ENCODE results near the gene AMHR2. TPM values are rescaled to one million over a fixed set of nuclear protein-coding genes. Genes with fewer than 3 reads are reported as not detected.

The AMHR2 gene
- polyA plus RNA-seq, 1 donor from 2014 or later = not detected

GRCh38 chr12:53461059-53461458, 37.4 kb downstream of the AMHR2 start:
- Histone ChIP-seq H3K9me3 (ENCODE audit: low read length) (no peaks in the 10 kb centered on the region), H2AFZ (ENCODE audit: low read depth, low read length) (no peak overlapping the region), H3F3A (ENCODE audit: insufficient read depth, low read length, poor library complexity, severe bottlenecking) (no peaks in the 10 kb centered on the region), H3K79me2 (replicated peaks; ENCODE audit: insufficient read depth, low read length) (peaks cover 32% of the 10 kb centered on the region), H3K27me3 (ENCODE audit: insufficient read depth, low read depth, low read length) (no peaks in the 10 kb centered on the region), H4K20me1 (ENCODE audit: insufficient read depth) (peaks cover 25% of the 10 kb centered on the region), H3K9me2 (ENCODE audit: insufficient read depth, low read length) (no peaks in the 10 kb centered on the region), H3K27ac (ENCODE audit: low read length) (no peak overlapping the region), H3K4me3 (ENCODE audit: low read length) (no peak overlapping the region), H3K4me2 (ENCODE audit: low read length) (no peak overlapping the region), H3K36me3 (ENCODE audit: insufficient read depth, low read length) (peaks cover 13% of the 10 kb centered on the region), H3K9ac (ENCODE audit: low read length) (no peak overlapping the region)
- TF ChIP-seq EZH2 (IDR thresholded peaks at IDR 0.05; ENCODE audit: borderline replicate concordance, insufficient read depth, low read length, poor library complexity, severe bottlenecking) (no peak), REST (IDR thresholded peaks at IDR 0.05; ENCODE audit: borderline replicate concordance) (no peak), POLR2AphosphoS5 (IDR thresholded peaks at IDR 0.05) (no peak), MXI1 (conservative IDR thresholded peaks at IDR 0.05; ENCODE audit: poor library complexity, severe bottlenecking) (no peak), SMC3 (conservative IDR thresholded peaks at IDR 0.05; ENCODE audit: poor library complexity) (no peak), CTCF (IDR thresholded peaks at IDR 0.05; ENCODE audit: poor library complexity, severe bottlenecking) (no peak), RAD21 (conservative IDR thresholded peaks at IDR 0.05) (no peak), EP300 (conservative IDR thresholded peaks at IDR 0.05; ENCODE audit: poor library complexity, severe bottlenecking) (no peak), TAF1 (IDR thresholded peaks at IDR 0.05; ENCODE audit: low read depth) (no peak)

- Histone ChIP-seq H3K9me3 (ENCODE audit: low read length) (no peaks in the 10 kb centered on the region), H3K9ac (ENCODE audit: low read length) (no peak overlapping the region), H3K9me2 (ENCODE audit: insufficient read depth, low read length) (no peaks in the 10 kb centered on the region), H3K36me3 (ENCODE audit: insufficient read depth, low read length) (peaks cover 13% of the 10 kb centered on the region), H3K79me2 (replicated peaks; ENCODE audit: insufficient read depth, low read length) (peaks cover 32% of the 10 kb centered on the region), H2AFZ (ENCODE audit: low read depth, low read length) (no peak overlapping the region), H3F3A (ENCODE audit: insufficient read depth, low read length, poor library complexity, severe bottlenecking) (no peaks in the 10 kb centered on the region), H3K27ac (ENCODE audit: low read length) (no peak overlapping the region), H3K4me2 (ENCODE audit: low read length) (no peak overlapping the region), H3K27me3 (ENCODE audit: insufficient read depth, low read depth, low read length) (no peaks in the 10 kb centered on the region), H4K20me1 (ENCODE audit: insufficient read depth) (peaks cover 30% of the 10 kb centered on the region), H3K4me3 (ENCODE audit: low read length) (no peak overlapping the region)
- TF ChIP-seq RAD21 (conservative IDR thresholded peaks at IDR 0.05) = no peak
- no peak for TF ChIP-seq MXI1 (conservative IDR thresholded peaks at IDR 0.05; ENCODE audit: poor library complexity, severe bottlenecking)
- TF ChIP-seq POLR2AphosphoS5 (IDR thresholded peaks at IDR 0.05) = no peak
- TF ChIP-seq CTCF (IDR thresholded peaks at IDR 0.05; ENCODE audit: poor library complexity, severe bottlenecking) = no peak
- TF ChIP-seq EZH2 (IDR thresholded peaks at IDR 0.05; ENCODE audit: borderline replicate concordance, insufficient read depth, low read length, poor library complexity, severe bottlenecking) = no peak
- TF ChIP-seq REST (IDR thresholded peaks at IDR 0.05; ENCODE audit: borderline replicate concordance) = no peak
- TF ChIP-seq TAF1 (IDR thresholded peaks at IDR 0.05; ENCODE audit: low read depth) = no peak
- TF ChIP-seq EP300 (conservative IDR thresholded peaks at IDR 0.05; ENCODE audit: poor library complexity, severe bottlenecking) = no peak
- no peak for TF ChIP-seq SMC3 (conservative IDR thresholded peaks at IDR 0.05; ENCODE audit: poor library complexity)
Measured at GRCh38 chr12:53461591-53461990, 37.9 kb downstream of the AMHR2 start.

All from neural cell (in vitro differentiated cells).